GM23338 (cell line): ENCODE results near the gene CEP95. TPM values are rescaled to one million over a fixed set of nuclear protein-coding genes. Genes with fewer than 3 reads are reported as not detected.

Experiments used
- ATAC-seq: fragments of 200-7000 bp; cut with Tn5 transposase; 3 replicates; pipeline ENCODE4 v1.9.1; 2020
- DNase-seq: peaks from one replicate; pipeline ENCODE4 v3.0.0-alpha.2; 2015; ENCODE audit warnings: low spot score
- H2AFZ ChIP-seq: fragments of 200-600 bp; sonication (generic); 2 replicates; pipeline ENCODE4 v1.8.0; 2016; ENCODE audit warnings: antibody characterized with exemption, mild to moderate bottlenecking, moderate library complexity
- H3F3A ChIP-seq: fragments of 200-600 bp; sonication (generic); replicated peaks from 2 replicates; pipeline ENCODE4 v1.8.0; 2017; ENCODE audit warnings: antibody characterized with exemption, mixed run types, low read depth
- H3K27ac ChIP-seq: fragments of 200-600 bp; sonication (generic); 2 replicates; pipeline ENCODE4 v1.6.1; 2016; ENCODE audit warnings: low read depth
- H3K27me3 ChIP-seq: fragments of 200-600 bp; sonication (generic); 2 replicates; pipeline ENCODE4 v1.8.0; 2016; ENCODE audit warnings: mild to moderate bottlenecking, mixed run types, moderate library complexity; ENCODE audit not compliant: insufficient read depth
- H3K36me3 ChIP-seq: fragments of 200-600 bp; sonication (generic); 2 replicates; pipeline ENCODE4 v1.8.0; 2016; ENCODE audit warnings: mild to moderate bottlenecking; ENCODE audit not compliant: insufficient read depth
- H3K4me1 ChIP-seq: fragments of 200-600 bp; sonication (generic); 2 replicates; pipeline ENCODE4 v1.8.0; 2016; ENCODE audit warnings: mild to moderate bottlenecking, moderate library complexity; ENCODE audit not compliant: insufficient read depth
- H3K4me2 ChIP-seq: fragments of 200-600 bp; sonication (generic); 2 replicates; pipeline ENCODE4 v1.7.1; 2017; ENCODE audit warnings: mixed run types
- H3K4me3 ChIP-seq: fragments of 200-600 bp; sonication (generic); 2 replicates; pipeline ENCODE4 v1.6.1; 2016; ENCODE audit warnings: mixed run types
- H3K79me2 ChIP-seq: fragments of 200-600 bp; sonication (generic); replicated peaks from 2 replicates; pipeline ENCODE4 v1.8.0; 2017; ENCODE audit warnings: mild to moderate bottlenecking; ENCODE audit not compliant: insufficient read depth
- H3K9me2 ChIP-seq: fragments of 200-600 bp; sonication (generic); 2 replicates; pipeline ENCODE4 v1.8.0; 2017; ENCODE audit not compliant: insufficient read depth
- H4K20me1 ChIP-seq: fragments of 200-600 bp; sonication (generic); replicated peaks from 2 replicates; pipeline ENCODE4 v1.8.0; 2017; ENCODE audit warnings: mild to moderate bottlenecking; ENCODE audit not compliant: insufficient read depth
- H3K27ac Mint-ChIP-seq: 2 replicates; pipeline ENCODE4 v1.8.0; 2020; ENCODE audit warnings: inconsistent platforms, mild to moderate bottlenecking, moderate library complexity, mixed read lengths
- H3K27me3 Mint-ChIP-seq: 3 replicates; pipeline ENCODE4 v1.8.0; 2022; ENCODE audit warnings: low read depth, mild to moderate bottlenecking, moderate library complexity, mixed read lengths, inconsistent platforms; ENCODE audit not compliant: insufficient read depth, poor library complexity
- H3K36me3 Mint-ChIP-seq: 3 replicates; pipeline ENCODE4 v1.8.0; 2021; ENCODE audit warnings: low read depth, mild to moderate bottlenecking, inconsistent platforms, moderate library complexity, mixed read lengths
- H3K4me1 Mint-ChIP-seq: 3 replicates; pipeline ENCODE4 v1.8.0; 2020; ENCODE audit warnings: mild to moderate bottlenecking, inconsistent platforms, mixed read lengths
- H3K4me3 Mint-ChIP-seq: 3 replicates; pipeline ENCODE4 v1.8.0; 2021; ENCODE audit warnings: moderate library complexity, mild to moderate bottlenecking, inconsistent platforms, mixed read lengths
- H3K9me3 Mint-ChIP-seq: 3 replicates; pipeline ENCODE4 v1.8.0; 2020; ENCODE audit warnings: moderate library complexity, mild to moderate bottlenecking, inconsistent platforms, mixed read lengths
- CREB1 ChIP-seq: fragments of 250-450 bp; sonication (Bioruptor Pico); IDR thresholded peaks from 2 replicates; pipeline ENCODE4 v1.5.0; 2020; ENCODE audit warnings: low read depth, mild to moderate bottlenecking, moderate library complexity
- CTCF ChIP-seq, 2 experiments: fragments of 200-600 bp in 1 of 2; sonication (generic) in 1 of 2; conservative IDR thresholded peaks; 2 replicates each; pipeline versions ENCODE4 v1.5.1 to v1.6.1; 2016 to 2017; ENCODE audit warnings: antibody characterized with exemption in 2 of 2, low read depth in 2 of 2, mild to moderate bottlenecking in 2 of 2, moderate library complexity in 1 of 2
- ETS1 ChIP-seq: IDR thresholded peaks from 2 replicates; pipeline ENCODE4 v1.6.1; 2016; ENCODE audit warnings: antibody characterized with exemption
- EZH2 ChIP-seq: fragments of 200-600 bp; sonication (generic); IDR thresholded peaks from one replicate; pipeline ENCODE4 v1.8.0; 2017; ENCODE audit warnings: antibody characterized with exemption, mild to moderate bottlenecking, low read depth; ENCODE audit not compliant: unreplicated experiment
- EZH2phosphoT487 ChIP-seq: fragments of 200-600 bp; sonication (generic); IDR thresholded peaks from one replicate; pipeline ENCODE4 v1.8.1; 2018; ENCODE audit warnings: antibody characterized with exemption; ENCODE audit not compliant: unreplicated experiment
- JUNB ChIP-seq: IDR thresholded peaks from one replicate; pipeline ENCODE4 v1.6.1; 2016; ENCODE audit warnings: antibody characterized with exemption; ENCODE audit not compliant: unreplicated experiment
- NANOG ChIP-seq: IDR thresholded peaks from 2 replicates; pipeline ENCODE4 v1.6.1; 2016; ENCODE audit warnings: antibody characterized with exemption, borderline replicate concordance
- POLR2AphosphoS5 ChIP-seq: IDR thresholded peaks from 2 replicates; pipeline ENCODE4 v1.6.1; 2016; ENCODE audit warnings: antibody characterized with exemption, low read depth
- STAT1 ChIP-seq: IDR thresholded peaks from one replicate; pipeline ENCODE4 v1.6.1; 2016; ENCODE audit warnings: antibody characterized with exemption; ENCODE audit not compliant: unreplicated experiment
- ZNF114 ChIP-seq: fragments of 250-450 bp; sonication (Bioruptor Pico); IDR thresholded peaks from 2 replicates; pipeline ENCODE4 v1.5.0; 2020; ENCODE audit warnings: mild to moderate bottlenecking, moderate library complexity
- ZNF331 ChIP-seq: fragments of 250-450 bp; sonication (Bioruptor Pico); IDR thresholded peaks from 2 replicates; pipeline ENCODE4 v1.5.0; 2020; ENCODE audit warnings: low read depth, mild to moderate bottlenecking, moderate library complexity
- polyA plus RNA-seq: library from polyadenylated mRNA; unstranded; fragments of >200 nt; fragmentation: Nextera tagmentation; extraction: Ambion mirVana; gene quantifications from 2 replicates; pipeline ENCODE4 v1.2.1, GENCODE V29; 2016
- total RNA-seq: library from RNA; depleted of rRNA; stranded (reverse); fragments of >200 nt; shearing (Covaris generic); gene quantifications from 2 replicates; pipeline ENCODE4 v1.2.3, GENCODE V29; 2014
- TF ChIP-seq, protein P1 (sequence below): IDR thresholded peaks from one replicate; pipeline ENCODE4 v1.6.1; 2018; ENCODE audit warnings: antibody characterized with exemption; ENCODE audit not compliant: unreplicated experiment
- TF ChIP-seq, protein P2 (sequence below): fragments of 250-450 bp; sonication (Bioruptor Pico); IDR thresholded peaks from 2 replicates; pipeline ENCODE4 v1.5.0; 2020; ENCODE audit warnings: mild to moderate bottlenecking, moderate library complexity

CEP95 gene
- total and polyA plus RNA-seq, 2 experiments from 2014 or later: 41.1 to 45.4 TPM

DNA sequence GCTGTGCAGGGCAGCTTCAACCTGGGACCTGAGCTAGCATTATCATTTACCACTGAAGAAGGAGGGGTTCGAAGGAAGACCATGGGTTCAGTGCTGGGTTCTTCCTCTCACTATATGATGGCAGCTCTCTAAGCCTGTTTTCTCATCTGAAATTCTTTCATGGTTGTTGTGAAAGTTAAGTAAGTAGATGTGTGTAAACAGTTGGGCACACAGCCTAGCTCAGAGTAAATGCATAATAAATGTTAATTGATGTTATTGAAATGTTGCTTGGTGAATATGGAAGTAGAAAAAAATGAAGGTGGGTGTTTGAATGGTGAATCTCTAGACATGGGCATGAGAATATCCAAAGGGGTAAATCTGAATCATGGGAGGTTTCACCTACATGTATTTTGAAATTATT is 9.1 kb downstream of the CEP95 start:
- Histone ChIP-seq H2AFZ (no peak overlapping the region), H3K36me3 (peaks cover 68% of the 10 kb centered on the region), H3K4me3 (no peak overlapping the region), H3K9me2 (no peaks in the 10 kb centered on the region), H3K4me1 (no peaks in the 10 kb centered on the region), H3K27ac (no peak overlapping the region), H4K20me1 (peaks cover 34% of the 10 kb centered on the region), H3K27me3 (no peaks in the 10 kb centered on the region), H3K4me2 (no peak overlapping the region), H3F3A (no peaks in the 10 kb centered on the region), H3K79me2 (peaks cover 79% of the 10 kb centered on the region)
- DNase-seq (no peak), ATAC-seq (no peak)
- Mint-ChIP-seq H3K36me3 (peaks cover 86% of the 10 kb centered on the region), H3K4me1 (peaks cover 11% of the 10 kb centered on the region), H3K27me3 (peaks cover 3% of the 10 kb centered on the region), H3K4me3 (no peak overlapping the region), H3K27ac (no peak overlapping the region), H3K9me3 (no peaks in the 10 kb centered on the region)
- TF ChIP-seq ETS1 (no peak), CREB1 (CRISPR knock-in tag) (no peak), STAT1 (no peak), EZH2 (no peak), NANOG (no peak), ZNF114 (CRISPR knock-in tag) (no peak), JUNB (no peak), ZNF331 (no peak), CTCF (conservative IDR thresholded peaks at IDR 0.05; ENCODE audit: low read depth in 2 of 2) (no peak), POLR2AphosphoS5 (no peak), EZH2phosphoT487 (no peak)
- TF ChIP-seq, protein P1, sequence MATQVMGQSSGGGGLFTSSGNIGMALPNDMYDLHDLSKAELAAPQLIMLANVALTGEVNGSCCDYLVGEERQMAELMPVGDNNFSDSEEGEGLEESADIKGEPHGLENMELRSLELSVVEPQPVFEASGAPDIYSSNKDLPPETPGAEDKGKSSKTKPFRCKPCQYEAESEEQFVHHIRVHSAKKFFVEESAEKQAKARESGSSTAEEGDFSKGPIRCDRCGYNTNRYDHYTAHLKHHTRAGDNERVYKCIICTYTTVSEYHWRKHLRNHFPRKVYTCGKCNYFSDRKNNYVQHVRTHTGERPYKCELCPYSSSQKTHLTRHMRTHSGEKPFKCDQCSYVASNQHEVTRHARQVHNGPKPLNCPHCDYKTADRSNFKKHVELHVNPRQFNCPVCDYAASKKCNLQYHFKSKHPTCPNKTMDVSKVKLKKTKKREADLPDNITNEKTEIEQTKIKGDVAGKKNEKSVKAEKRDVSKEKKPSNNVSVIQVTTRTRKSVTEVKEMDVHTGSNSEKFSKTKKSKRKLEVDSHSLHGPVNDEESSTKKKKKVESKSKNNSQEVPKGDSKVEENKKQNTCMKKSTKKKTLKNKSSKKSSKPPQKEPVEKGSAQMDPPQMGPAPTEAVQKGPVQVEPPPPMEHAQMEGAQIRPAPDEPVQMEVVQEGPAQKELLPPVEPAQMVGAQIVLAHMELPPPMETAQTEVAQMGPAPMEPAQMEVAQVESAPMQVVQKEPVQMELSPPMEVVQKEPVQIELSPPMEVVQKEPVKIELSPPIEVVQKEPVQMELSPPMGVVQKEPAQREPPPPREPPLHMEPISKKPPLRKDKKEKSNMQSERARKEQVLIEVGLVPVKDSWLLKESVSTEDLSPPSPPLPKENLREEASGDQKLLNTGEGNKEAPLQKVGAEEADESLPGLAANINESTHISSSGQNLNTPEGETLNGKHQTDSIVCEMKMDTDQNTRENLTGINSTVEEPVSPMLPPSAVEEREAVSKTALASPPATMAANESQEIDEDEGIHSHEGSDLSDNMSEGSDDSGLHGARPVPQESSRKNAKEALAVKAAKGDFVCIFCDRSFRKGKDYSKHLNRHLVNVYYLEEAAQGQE: no peak
- TF ChIP-seq, protein P2, sequence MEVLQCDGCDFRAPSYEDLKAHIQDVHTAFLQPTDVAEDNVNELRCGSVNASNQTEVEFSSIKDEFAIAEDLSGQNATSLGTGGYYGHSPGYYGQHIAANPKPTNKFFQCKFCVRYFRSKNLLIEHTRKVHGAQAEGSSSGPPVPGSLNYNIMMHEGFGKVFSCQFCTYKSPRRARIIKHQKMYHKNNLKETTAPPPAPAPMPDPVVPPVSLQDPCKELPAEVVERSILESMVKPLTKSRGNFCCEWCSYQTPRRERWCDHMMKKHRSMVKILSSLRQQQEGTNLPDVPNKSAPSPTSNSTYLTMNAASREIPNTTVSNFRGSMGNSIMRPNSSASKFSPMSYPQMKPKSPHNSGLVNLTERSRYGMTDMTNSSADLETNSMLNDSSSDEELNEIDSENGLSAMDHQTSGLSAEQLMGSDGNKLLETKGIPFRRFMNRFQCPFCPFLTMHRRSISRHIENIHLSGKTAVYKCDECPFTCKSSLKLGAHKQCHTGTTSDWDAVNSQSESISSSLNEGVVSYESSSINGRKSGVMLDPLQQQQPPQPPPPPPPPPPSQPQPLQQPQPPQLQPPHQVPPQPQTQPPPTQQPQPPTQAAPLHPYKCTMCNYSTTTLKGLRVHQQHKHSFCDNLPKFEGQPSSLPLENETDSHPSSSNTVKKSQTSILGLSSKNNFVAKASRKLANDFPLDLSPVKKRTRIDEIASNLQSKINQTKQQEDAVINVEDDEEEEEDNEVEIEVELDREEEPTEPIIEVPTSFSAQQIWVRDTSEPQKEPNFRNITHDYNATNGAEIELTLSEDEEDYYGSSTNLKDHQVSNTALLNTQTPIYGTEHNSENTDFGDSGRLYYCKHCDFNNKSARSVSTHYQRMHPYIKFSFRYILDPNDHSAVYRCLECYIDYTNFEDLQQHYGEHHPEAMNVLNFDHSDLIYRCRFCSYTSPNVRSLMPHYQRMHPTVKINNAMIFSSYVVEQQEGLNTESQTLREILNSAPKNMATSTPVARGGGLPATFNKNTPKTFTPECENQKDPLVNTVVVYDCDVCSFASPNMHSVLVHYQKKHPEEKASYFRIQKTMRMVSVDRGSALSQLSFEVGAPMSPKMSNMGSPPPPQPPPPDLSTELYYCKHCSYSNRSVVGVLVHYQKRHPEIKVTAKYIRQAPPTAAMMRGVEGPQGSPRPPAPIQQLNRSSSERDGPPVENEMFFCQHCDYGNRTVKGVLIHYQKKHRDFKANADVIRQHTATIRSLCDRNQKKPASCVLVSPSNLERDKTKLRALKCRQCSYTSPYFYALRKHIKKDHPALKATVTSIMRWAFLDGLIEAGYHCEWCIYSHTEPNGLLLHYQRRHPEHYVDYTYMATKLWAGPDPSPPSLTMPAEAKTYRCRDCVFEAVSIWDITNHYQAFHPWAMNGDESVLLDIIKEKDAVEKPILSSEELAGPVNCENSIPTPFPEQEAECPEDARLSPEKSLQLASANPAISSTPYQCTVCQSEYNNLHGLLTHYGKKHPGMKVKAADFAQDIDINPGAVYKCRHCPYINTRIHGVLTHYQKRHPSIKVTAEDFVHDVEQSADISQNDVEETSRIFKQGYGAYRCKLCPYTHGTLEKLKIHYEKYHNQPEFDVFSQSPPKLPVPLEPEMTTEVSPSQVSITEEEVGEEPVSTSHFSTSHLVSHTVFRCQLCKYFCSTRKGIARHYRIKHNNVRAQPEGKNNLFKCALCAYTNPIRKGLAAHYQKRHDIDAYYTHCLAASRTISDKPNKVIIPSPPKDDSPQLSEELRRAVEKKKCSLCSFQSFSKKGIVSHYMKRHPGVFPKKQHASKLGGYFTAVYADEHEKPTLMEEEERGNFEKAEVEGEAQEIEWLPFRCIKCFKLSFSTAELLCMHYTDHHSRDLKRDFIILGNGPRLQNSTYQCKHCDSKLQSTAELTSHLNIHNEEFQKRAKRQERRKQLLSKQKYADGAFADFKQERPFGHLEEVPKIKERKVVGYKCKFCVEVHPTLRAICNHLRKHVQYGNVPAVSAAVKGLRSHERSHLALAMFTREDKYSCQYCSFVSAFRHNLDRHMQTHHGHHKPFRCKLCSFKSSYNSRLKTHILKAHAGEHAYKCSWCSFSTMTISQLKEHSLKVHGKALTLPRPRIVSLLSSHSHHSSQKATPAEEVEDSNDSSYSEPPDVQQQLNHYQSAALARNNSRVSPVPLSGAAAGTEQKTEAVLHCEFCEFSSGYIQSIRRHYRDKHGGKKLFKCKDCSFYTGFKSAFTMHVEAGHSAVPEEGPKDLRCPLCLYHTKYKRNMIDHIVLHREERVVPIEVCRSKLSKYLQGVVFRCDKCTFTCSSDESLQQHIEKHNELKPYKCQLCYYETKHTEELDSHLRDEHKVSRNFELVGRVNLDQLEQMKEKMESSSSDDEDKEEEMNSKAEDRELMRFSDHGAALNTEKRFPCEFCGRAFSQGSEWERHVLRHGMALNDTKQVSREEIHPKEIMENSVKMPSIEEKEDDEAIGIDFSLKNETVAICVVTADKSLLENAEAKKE: no peak
